Measurements from ENCODE around the gene CACNB3. TPM values are rescaled to one million over a fixed set of nuclear protein-coding genes. Genes with fewer than 3 reads are reported as not detected.

The CACNB3 gene
- total and polyA plus RNA-seq, 9 of the 15 experiments (the other 6 are each of a cell fraction or from before 2014, with no cell fraction given): 0.24 to 2.0 (median 1.5) TPM

- TF ChIP-seq, protein P1, sequence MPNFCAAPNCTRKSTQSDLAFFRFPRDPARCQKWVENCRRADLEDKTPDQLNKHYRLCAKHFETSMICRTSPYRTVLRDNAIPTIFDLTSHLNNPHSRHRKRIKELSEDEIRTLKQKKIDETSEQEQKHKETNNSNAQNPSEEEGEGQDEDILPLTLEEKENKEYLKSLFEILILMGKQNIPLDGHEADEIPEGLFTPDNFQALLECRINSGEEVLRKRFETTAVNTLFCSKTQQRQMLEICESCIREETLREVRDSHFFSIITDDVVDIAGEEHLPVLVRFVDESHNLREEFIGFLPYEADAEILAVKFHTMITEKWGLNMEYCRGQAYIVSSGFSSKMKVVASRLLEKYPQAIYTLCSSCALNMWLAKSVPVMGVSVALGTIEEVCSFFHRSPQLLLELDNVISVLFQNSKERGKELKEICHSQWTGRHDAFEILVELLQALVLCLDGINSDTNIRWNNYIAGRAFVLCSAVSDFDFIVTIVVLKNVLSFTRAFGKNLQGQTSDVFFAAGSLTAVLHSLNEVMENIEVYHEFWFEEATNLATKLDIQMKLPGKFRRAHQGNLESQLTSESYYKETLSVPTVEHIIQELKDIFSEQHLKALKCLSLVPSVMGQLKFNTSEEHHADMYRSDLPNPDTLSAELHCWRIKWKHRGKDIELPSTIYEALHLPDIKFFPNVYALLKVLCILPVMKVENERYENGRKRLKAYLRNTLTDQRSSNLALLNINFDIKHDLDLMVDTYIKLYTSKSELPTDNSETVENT (CRISPR knock-in tag; IDR thresholded peaks at IDR 0.05): no peak
- TF ChIP-seq U2AF2 (optimal IDR thresholded peaks at IDR 0.05; ENCODE audit: low read depth, low read length): no peak
- TF ChIP-seq SMARCA4 (IDR thresholded peaks at IDR 0.05): no peak
- TF ChIP-seq, protein P2, sequence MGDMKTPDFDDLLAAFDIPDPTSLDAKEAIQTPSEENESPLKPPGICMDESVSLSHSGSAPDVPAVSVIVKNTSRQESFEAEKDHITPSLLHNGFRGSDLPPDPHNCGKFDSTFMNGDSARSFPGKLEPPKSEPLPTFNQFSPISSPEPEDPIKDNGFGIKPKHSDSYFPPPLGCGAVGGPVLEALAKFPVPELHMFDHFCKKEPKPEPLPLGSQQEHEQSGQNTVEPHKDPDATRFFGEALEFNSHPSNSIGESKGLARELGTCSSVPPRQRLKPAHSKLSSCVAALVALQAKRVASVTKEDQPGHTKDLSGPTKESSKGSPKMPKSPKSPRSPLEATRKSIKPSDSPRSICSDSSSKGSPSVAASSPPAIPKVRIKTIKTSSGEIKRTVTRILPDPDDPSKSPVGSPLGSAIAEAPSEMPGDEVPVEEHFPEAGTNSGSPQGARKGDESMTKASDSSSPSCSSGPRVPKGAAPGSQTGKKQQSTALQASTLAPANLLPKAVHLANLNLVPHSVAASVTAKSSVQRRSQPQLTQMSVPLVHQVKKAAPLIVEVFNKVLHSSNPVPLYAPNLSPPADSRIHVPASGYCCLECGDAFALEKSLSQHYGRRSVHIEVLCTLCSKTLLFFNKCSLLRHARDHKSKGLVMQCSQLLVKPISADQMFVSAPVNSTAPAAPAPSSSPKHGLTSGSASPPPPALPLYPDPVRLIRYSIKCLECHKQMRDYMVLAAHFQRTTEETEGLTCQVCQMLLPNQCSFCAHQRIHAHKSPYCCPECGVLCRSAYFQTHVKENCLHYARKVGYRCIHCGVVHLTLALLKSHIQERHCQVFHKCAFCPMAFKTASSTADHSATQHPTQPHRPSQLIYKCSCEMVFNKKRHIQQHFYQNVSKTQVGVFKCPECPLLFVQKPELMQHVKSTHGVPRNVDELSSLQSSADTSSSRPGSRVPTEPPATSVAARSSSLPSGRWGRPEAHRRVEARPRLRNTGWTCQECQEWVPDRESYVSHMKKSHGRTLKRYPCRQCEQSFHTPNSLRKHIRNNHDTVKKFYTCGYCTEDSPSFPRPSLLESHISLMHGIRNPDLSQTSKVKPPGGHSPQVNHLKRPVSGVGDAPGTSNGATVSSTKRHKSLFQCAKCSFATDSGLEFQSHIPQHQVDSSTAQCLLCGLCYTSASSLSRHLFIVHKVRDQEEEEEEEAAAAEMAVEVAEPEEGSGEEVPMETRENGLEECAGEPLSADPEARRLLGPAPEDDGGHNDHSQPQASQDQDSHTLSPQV (IDR thresholded peaks at IDR 0.05): no peak
- TF ChIP-seq, protein P3, sequence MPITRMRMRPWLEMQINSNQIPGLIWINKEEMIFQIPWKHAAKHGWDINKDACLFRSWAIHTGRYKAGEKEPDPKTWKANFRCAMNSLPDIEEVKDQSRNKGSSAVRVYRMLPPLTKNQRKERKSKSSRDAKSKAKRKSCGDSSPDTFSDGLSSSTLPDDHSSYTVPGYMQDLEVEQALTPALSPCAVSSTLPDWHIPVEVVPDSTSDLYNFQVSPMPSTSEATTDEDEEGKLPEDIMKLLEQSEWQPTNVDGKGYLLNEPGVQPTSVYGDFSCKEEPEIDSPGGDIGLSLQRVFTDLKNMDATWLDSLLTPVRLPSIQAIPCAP (CRISPR knock-in tag; IDR thresholded peaks at IDR 0.05; ENCODE audit: borderline replicate concordance): no peak
- no peak for TF ChIP-seq ZC3H4 (CRISPR knock-in tag; IDR thresholded peaks at IDR 0.05; ENCODE audit: borderline replicate concordance)
- TF ChIP-seq ZNF324 (CRISPR knock-in tag; IDR thresholded peaks at IDR 0.05): no peak
- TF ChIP-seq, protein P4, sequence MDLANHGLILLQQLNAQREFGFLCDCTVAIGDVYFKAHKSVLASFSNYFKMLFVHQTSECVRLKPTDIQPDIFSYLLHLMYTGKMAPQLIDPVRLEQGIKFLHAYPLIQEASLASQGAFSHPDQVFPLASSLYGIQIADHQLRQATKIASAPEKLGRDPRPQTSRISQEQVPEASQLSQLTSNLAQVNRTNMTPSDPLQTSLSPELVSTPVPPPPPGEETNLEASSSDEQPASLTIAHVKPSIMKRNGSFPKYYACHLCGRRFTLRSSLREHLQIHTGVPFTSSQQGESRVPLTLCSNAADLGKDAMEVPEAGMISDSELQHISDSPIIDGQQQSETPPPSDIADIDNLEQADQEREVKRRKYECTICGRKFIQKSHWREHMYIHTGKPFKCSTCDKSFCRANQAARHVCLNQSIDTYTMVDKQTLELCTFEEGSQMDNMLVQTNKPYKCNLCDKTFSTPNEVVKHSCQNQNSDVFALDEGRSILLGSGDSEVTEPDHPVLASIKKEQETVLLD (IDR thresholded peaks at IDR 0.05): no peak
- no peak for TF ChIP-seq COPS2 (conservative IDR thresholded peaks at IDR 0.05)
These were observed 37.8 kb upstream of the CACNB3 start (continued) for GRCh38 chr12:48780381-48781025.
